HEK293 (cell line): ENCODE results near the gene DUSP18.
"Not testable (repeated sequence)": the region's sequence is repeated elsewhere in the genome, so short reads cannot be mapped to it uniquely, and the experiment has no call there.

Experiments
- CTCF ChIA-PET: fragments of 350-600 bp; formaldehyde crosslinking; extraction: SDS; loops from one replicate; lab custom pipeline; 2021; ENCODE audit warnings: antibody characterized with exemption; lab: Yijun Ruan, JAX
- POLR2A ChIA-PET: fragments of 300-600 bp; formaldehyde crosslinking; extraction: SDS; loops from one replicate; lab custom pipeline; 2020; ENCODE audit warnings: antibody characterized with exemption, inconsistent platforms; lab: Yijun Ruan, JAX
- H3K27ac ChIP-seq: fragments of 200-500 bp; sonication (Bioruptor generic); 2 replicates; pipeline ENCODE4 v1.5.1; 2014; ENCODE audit warnings: low read depth, low read length, control low read depth, inconsistent platforms; ENCODE audit errors: extremely low read depth
- H3K36me3 ChIP-seq, 2 experiments: fragments of 200-500 bp in 1 of 2; sonication (Bioruptor generic) in 1 of 2; 1 replicate in 1 of 2; 2 replicates in 1 of 2; pipeline ENCODE4 v1.5.1; 2014 to 2017; ENCODE audit warnings: inconsistent platforms in 2 of 2, low read length in 2 of 2; ENCODE audit not compliant: control insufficient read depth in 2 of 2, insufficient read depth in 1 of 2
- H3K4me1 ChIP-seq: fragments of 200-500 bp; sonication (Bioruptor generic); 2 replicates; pipeline ENCODE4 v1.5.1; 2014; ENCODE audit warnings: mild to moderate bottlenecking, low read length, inconsistent platforms; ENCODE audit not compliant: control insufficient read depth, insufficient read depth
- H3K4me3 ChIP-seq: 2 replicates; pipeline ENCODE4 v1.5.1; 2011; ENCODE audit warnings: low read depth, mild to moderate bottlenecking, control low read depth, low read length, moderate library complexity
- H3K9me3 ChIP-seq: fragments of 200-500 bp; sonication (Bioruptor generic); 2 replicates; pipeline ENCODE4 v1.5.1; 2014; ENCODE audit warnings: low read depth, low read length, inconsistent platforms; ENCODE audit not compliant: control insufficient read depth, insufficient read depth
- GLIS1 ChIP-seq: fragments of 450-650 bp; formaldehyde crosslinking; IDR thresholded peaks from 2 replicates; pipeline ENCODE4 v1.5.1; 2016; ENCODE audit warnings: missing biosample characterization, missing genetic modification characterization
- HIC1 ChIP-seq: fragments of 450-650 bp; formaldehyde crosslinking; IDR thresholded peaks from 2 replicates; pipeline ENCODE4 v1.5.1; 2016; ENCODE audit warnings: missing biosample characterization, missing genetic modification characterization
- INSM2 ChIP-seq: fragments of 450-650 bp; formaldehyde crosslinking; IDR thresholded peaks from 2 replicates; pipeline ENCODE4 v1.5.1; 2016; ENCODE audit warnings: missing biosample characterization, missing genetic modification characterization
- PBX3 ChIP-seq: sonication (generic); formaldehyde crosslinking; IDR thresholded peaks from 2 replicates; pipeline ENCODE4 v1.8.1; 2022; ENCODE audit warnings: mild to moderate bottlenecking, moderate library complexity, missing genetic modification reagents
- SCRT1 ChIP-seq: fragments of 450-650 bp; formaldehyde crosslinking; IDR thresholded peaks from 2 replicates; pipeline ENCODE4 v1.5.1; 2016; ENCODE audit warnings: missing biosample characterization, missing genetic modification characterization, borderline replicate concordance
- SCRT2 ChIP-seq: fragments of 450-650 bp; formaldehyde crosslinking; IDR thresholded peaks from 2 replicates; pipeline ENCODE4 v1.5.1; 2016; ENCODE audit warnings: missing biosample characterization, missing genetic modification characterization
- SP7 ChIP-seq: fragments of 450-650 bp; formaldehyde crosslinking; IDR thresholded peaks from 2 replicates; pipeline ENCODE4 v1.5.1; 2016; ENCODE audit warnings: missing biosample characterization, missing genetic modification characterization
- TCF7L2 ChIP-seq: IDR thresholded peaks from 2 replicates; pipeline ENCODE4 v1.6.1; 2011; ENCODE audit warnings: low read depth, mild to moderate bottlenecking, inconsistent platforms, low read length, moderate library complexity, borderline replicate concordance
- WT1 ChIP-seq: fragments of 450-650 bp; formaldehyde crosslinking; IDR thresholded peaks from 2 replicates; pipeline ENCODE4 v1.5.1; 2016; ENCODE audit warnings: missing biosample characterization, missing genetic modification characterization
- ZBTB11 ChIP-seq: fragments of 450-650 bp; formaldehyde crosslinking; conservative IDR thresholded peaks from 2 replicates; pipeline ENCODE4 v1.5.1; 2016; ENCODE audit warnings: low read depth, missing biosample characterization, missing genetic modification characterization
- ZNF155 ChIP-seq: fragments of 450-650 bp; formaldehyde crosslinking; IDR thresholded peaks from 2 replicates; pipeline ENCODE4 v1.5.1; 2016; ENCODE audit warnings: missing biosample characterization, missing genetic modification characterization
- ZNF174 ChIP-seq: fragments of 450-650 bp; formaldehyde crosslinking; IDR thresholded peaks from 2 replicates; pipeline ENCODE4 v1.5.0; 2017; ENCODE audit warnings: missing biosample characterization, mild to moderate bottlenecking, missing genetic modification characterization
- ZNF311 ChIP-seq: fragments of 450-650 bp; formaldehyde crosslinking; IDR thresholded peaks from 2 replicates; pipeline ENCODE4 v1.5.1; 2017; ENCODE audit warnings: missing biosample characterization, missing genetic modification characterization, borderline replicate concordance
- ZNF580 ChIP-seq: fragments of 450-650 bp; formaldehyde crosslinking; IDR thresholded peaks from 2 replicates; pipeline ENCODE4 v1.5.1; 2016; ENCODE audit warnings: missing biosample characterization, missing genetic modification characterization
- ZNF76 ChIP-seq: fragments of 450-650 bp; formaldehyde crosslinking; IDR thresholded peaks from 2 replicates; pipeline ENCODE4; 2016; ENCODE audit warnings: low read depth, missing biosample characterization, missing genetic modification characterization, borderline replicate concordance
- ZSCAN4 ChIP-seq: fragments of 450-650 bp; formaldehyde crosslinking; IDR thresholded peaks from 2 replicates; pipeline ENCODE4 v1.5.1; 2017; ENCODE audit warnings: missing biosample characterization, missing genetic modification characterization

The DUSP18 gene

GRCh38 chr22:30681831-30682230 is 14.2 kb upstream of the DUSP18 start (continued):
- TF ChIP-seq ZNF311, result no peak

- Histone ChIP-seq H3K9me3 (no peaks in the 10 kb centered on the region), H3K36me3 (no peaks in the 10 kb centered on the region), H3K27ac (no peak overlapping the region), H3K4me1 (no peaks in the 10 kb centered on the region), H3K4me3 (no peak overlapping the region)
- CTCF ChIA-PET, result interaction anchor here (0.7 to 1.5 kb wide), 3 partner anchors 41 to 74 kb away, joined by 4 to 5 read pairs (median 4); no protein-coding TSS in a partner anchor
- POLR2A ChIA-PET, result no interaction called here
- TF ChIP-seq ZNF76 (tag by site-specific recombination), result no peak
- TF ChIP-seq HIC1 (tag by site-specific recombination), result no peak
- no peak for TF ChIP-seq INSM2
- TF ChIP-seq ZSCAN4 (tag by site-specific recombination), result no peak
- no peak for TF ChIP-seq SCRT2 (tag by site-specific recombination)
- no peak for TF ChIP-seq ZNF580 (tag by site-specific recombination)
- TF ChIP-seq ZNF174 (tag by site-specific recombination), result no peak
- no peak for TF ChIP-seq WT1 (tag by site-specific recombination)
- no peak for TF ChIP-seq SCRT1
- TF ChIP-seq TCF7L2, result no peak
- no peak for TF ChIP-seq GLIS1 (tag by site-specific recombination)
- TF ChIP-seq PBX3 (CRISPR knock-in tag), result no peak
- no peak for TF ChIP-seq ZNF155 (tag by site-specific recombination)
- no peak for TF ChIP-seq SP7 (tag by site-specific recombination)
- TF ChIP-seq ZBTB11 (tag by site-specific recombination), result no peak
Measured at GRCh38 chr22:30680991-30681770, 13.5 kb upstream of the DUSP18 start.

GRCh38 chr22:30679895-30680690 is 12.4 kb upstream of the DUSP18 start:
- H3K4me3 ChIP-seq, H3K9me3 ChIP-seq, H3K4me1 ChIP-seq, H3K27ac ChIP-seq, H3K36me3 ChIP-seq: not testable (repeated sequence)
- ChIA-PET CTCF (interaction anchor here (0.5 to 2.6 kb wide), 3 partner anchors 10 to 240 kb away, joined by 3 to 7 read pairs (median 3); no protein-coding TSS in a partner anchor), POLR2A (interaction anchor here (1.6 kb wide), 1 partner anchor 14 kb away, joined by 3 read pairs; no protein-coding TSS in a partner anchor)

GRCh38 chr22:30676565-30676964 is 8.9 kb upstream of the DUSP18 start:
- H3K4me3 ChIP-seq, H3K9me3 ChIP-seq, H3K36me3 ChIP-seq, CTCF ChIA-PET, H3K27ac ChIP-seq, H3K4me1 ChIP-seq, POLR2A ChIA-PET: not testable (repeated sequence)
